ENCODE measurements around the gene DISC1. TPM values are rescaled to one million over a fixed set of nuclear protein-coding genes. Genes with fewer than 3 reads are reported as not detected.

Gene DISC1
- total and polyA plus RNA-seq, 2 of the 13 experiments (the other 11 are each of a cell fraction or from before 2014, with no cell fraction given): 4.2 to 4.6 TPM

GRCh38 chr1:232009741-232010140 lies 383.2 kb downstream of the DISC1 start:
- 29% methylated on average over 1 of the region's 1 CpG for WGBS (ENCODE audit: low lambda C conversion rate)
- Histone ChIP-seq H3K9ac (ENCODE audit: insufficient read depth, low read depth, low read length) (no peak overlapping the region), H3K4me3 (replicated peaks in 1 of 3; ENCODE audit: insufficient read depth in 1 of 3, low read depth in 2 of 3, low read length in 3 of 3) (no peak overlapping the region), H3K4me1 (ENCODE audit: insufficient read depth, low read length) (no peaks in the 10 kb centered on the region), H3K36me3 (replicated peaks in 1 of 2; ENCODE audit: control insufficient read depth in 1 of 2, insufficient read depth in 2 of 2, low read length in 2 of 2) (peaks cover 2% of the 10 kb centered on the region in 2 experiments; a peak in 1 of 5 replicates), H3K4me2 (ENCODE audit: low read depth, low read length) (no peak overlapping the region), H3K79me2 (ENCODE audit: insufficient read depth, low read length) (no peaks in the 10 kb centered on the region), H4K20me1 (ENCODE audit: insufficient read depth, low read length) (no peaks in the 10 kb centered on the region), H3K27ac (ENCODE audit: extremely low read length, insufficient read depth, low read length) (no peak overlapping the region), H3K27me3 (ENCODE audit: control insufficient read depth in 1 of 2, insufficient read depth in 2 of 2, low read length in 2 of 2) (no peaks in the 10 kb centered on the region), H3K9me3 (ENCODE audit: low read length) (no peaks in the 10 kb centered on the region), H2AFZ (ENCODE audit: low read length) (no peak overlapping the region)
- no peak for ATAC-seq
- no peak for FAIRE-seq
- DNase-seq (ENCODE audit: low spot score): no peak
- intact Hi-C loops (cut with micrococcal nuclease; ENCODE audit: unreplicated experiment): no loop called here
- no TSS peak for BruUV-seq (replicated peaks)
- no peak for TF ChIP-seq ZNF225 (CRISPR knock-in tag; IDR thresholded peaks at IDR 0.05)
- in situ Hi-C loops (cut with HindIII; ENCODE audit: extremely low pct_ligation_motif_present, low pct_unique_long_range_greater_than_20kb): no loop called here
- ChIA-PET POLR2A (no interaction called here), CTCF (ENCODE audit: low intra/inter-chr PET ratio, low total read pairs) (no interaction called here)

GRCh38 chr1:232011961-232012360 lies 385.4 kb downstream of the DISC1 start:
- H3K9me3 ChIP-seq (ENCODE audit: low read length): no peaks in the 10 kb centered on the region
- WGBS (ENCODE audit: low lambda C conversion rate): 87% methylated on average over 6 of the region's 6 CpGs
- no peak overlapping the region for H3K4me2 ChIP-seq (ENCODE audit: low read depth, low read length)
- no peaks in the 10 kb centered on the region for H4K20me1 ChIP-seq (ENCODE audit: insufficient read depth, low read length)
- intact Hi-C loops (cut with micrococcal nuclease; ENCODE audit: unreplicated experiment) (no loop called here), in situ Hi-C loops (cut with HindIII; ENCODE audit: extremely low pct_ligation_motif_present, low pct_unique_long_range_greater_than_20kb) (no loop called here)
- no peak overlapping the region for H3K9ac ChIP-seq (ENCODE audit: insufficient read depth, low read depth, low read length)
- DNase-seq (ENCODE audit: low spot score) (no peak), ATAC-seq (no peak), FAIRE-seq (no peak)
- H2AFZ ChIP-seq (ENCODE audit: low read length): no peak overlapping the region
- H3K79me2 ChIP-seq (ENCODE audit: insufficient read depth, low read length): no peaks in the 10 kb centered on the region
- no TSS peak for BruUV-seq (replicated peaks)
- POLR2A ChIA-PET: no interaction called here
- peaks cover 2% of the 10 kb centered on the region in 2 experiments; a peak in 1 of 5 replicates for H3K36me3 ChIP-seq (replicated peaks in 1 of 2; ENCODE audit: control insufficient read depth in 1 of 2, insufficient read depth in 2 of 2, low read length in 2 of 2)
- H3K4me1 ChIP-seq (ENCODE audit: insufficient read depth, low read length): no peaks in the 10 kb centered on the region
- no peak overlapping the region for H3K4me3 ChIP-seq (replicated peaks in 1 of 3; ENCODE audit: insufficient read depth in 1 of 3, low read depth in 2 of 3, low read length in 3 of 3)
- H3K27me3 ChIP-seq (ENCODE audit: control insufficient read depth in 1 of 2, insufficient read depth in 2 of 2, low read length in 2 of 2): no peaks in the 10 kb centered on the region
- no peak overlapping the region for H3K27ac ChIP-seq (ENCODE audit: extremely low read length, insufficient read depth, low read length)
- CTCF ChIA-PET (ENCODE audit: low intra/inter-chr PET ratio, low total read pairs): no interaction called here
- TF ChIP-seq IRF9 (CRISPR knock-in tag; IDR thresholded peaks at IDR 0.05; ENCODE audit: borderline replicate concordance) (no peak), ZNF816 (CRISPR knock-in tag; IDR thresholded peaks at IDR 0.05; ENCODE audit: borderline replicate concordance) (no peak), NFYC (CRISPR knock-in tag; IDR thresholded peaks at IDR 0.05) (no peak), E2F2 (CRISPR knock-in tag; IDR thresholded peaks at IDR 0.05; ENCODE audit: borderline replicate concordance) (no peak), DDIT3 (CRISPR knock-in tag; IDR thresholded peaks at IDR 0.05) (no peak), FOXP4 (CRISPR knock-in tag; IDR thresholded peaks at IDR 0.05) (no peak), KLF11 (CRISPR knock-in tag; IDR thresholded peaks at IDR 0.05) (no peak), ZNF564 (CRISPR knock-in tag; IDR thresholded peaks at IDR 0.05) (no peak), MYPOP (CRISPR knock-in tag; IDR thresholded peaks at IDR 0.05) (no peak), ZBTB14 (CRISPR knock-in tag; IDR thresholded peaks at IDR 0.05) (no peak)
